ENCODE results near the gene IFNK. TPM values are rescaled to one million over a fixed set of nuclear protein-coding genes. Genes with fewer than 3 reads are reported as not detected.

The IFNK gene
- total RNA-seq, 1 donor from 2014 or later, result not detected

- no peak for FAIRE-seq
- no peak overlapping the region for H3K27ac Mint-ChIP-seq (ENCODE audit: unreplicated experiment)
Observed at GRCh38 chr9:27537027-27537435, 12.9 kb downstream of the IFNK start.

DNA sequence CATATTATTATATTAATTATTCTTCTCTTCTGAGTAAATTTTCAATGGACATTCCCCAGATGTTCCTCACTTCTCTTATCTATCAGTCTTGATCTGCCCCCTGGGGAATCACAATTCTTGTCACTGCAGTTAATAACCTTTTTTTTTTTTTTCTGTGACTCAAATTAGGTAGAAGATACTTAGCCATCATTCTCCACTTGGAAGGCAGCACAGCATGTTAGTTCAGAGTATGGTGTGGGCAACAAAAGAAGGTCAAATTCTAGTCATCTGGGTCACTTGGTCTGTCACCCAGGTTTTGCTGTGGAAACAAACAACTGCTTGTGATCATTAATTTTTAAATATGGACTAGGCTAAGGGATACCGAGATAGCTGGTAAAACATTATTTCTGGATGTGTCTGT lies 13.7 kb downstream of the IFNK start:
- Mint-ChIP-seq H3K9me3 (ENCODE audit: unreplicated experiment) (no peaks in the 10 kb centered on the region), H3K27me3 (ENCODE audit: low read depth, unreplicated experiment) (no peaks in the 10 kb centered on the region), H3K27ac (ENCODE audit: unreplicated experiment) (no peak overlapping the region), H3K4me3 (ENCODE audit: unreplicated experiment) (no peak overlapping the region), H3K4me1 (ENCODE audit: low read depth, unreplicated experiment) (peaks cover 10% of the 10 kb centered on the region), H3K36me3 (ENCODE audit: low read depth, unreplicated experiment) (peaks cover 2% of the 10 kb centered on the region)
- Histone ChIP-seq H2AFZ (ENCODE audit: low read depth, low read length) (no peak overlapping the region), H3K9me3 (ENCODE audit: insufficient read depth, low read depth, low read length) (no peaks in the 10 kb centered on the region), H3K4me3 (ENCODE audit: insufficient read depth, low read depth, low read length) (no peak overlapping the region), H3K4me1 (ENCODE audit: insufficient read depth, low read length) (no peaks in the 10 kb centered on the region), H3K27ac (ENCODE audit: low read depth, low read length) (no peak overlapping the region), H4K20me1 (ENCODE audit: insufficient read depth, low read length) (no peaks in the 10 kb centered on the region), H3K27me3 (ENCODE audit: insufficient read depth, low read length) (no peaks in the 10 kb centered on the region), H3K36me3 (ENCODE audit: insufficient read depth, low read length) (no peaks in the 10 kb centered on the region), H3K79me2 (ENCODE audit: insufficient read depth, low read length) (no peaks in the 10 kb centered on the region), H3K4me2 (ENCODE audit: low read length) (no peak overlapping the region), H3K9ac (ENCODE audit: low read length) (no peak overlapping the region)
- FAIRE-seq (no peak), DNase-seq (ENCODE audit: low read depth) (no peak)
- no peak for TF ChIP-seq EZH2 (IDR thresholded peaks at IDR 0.05; ENCODE audit: insufficient read depth, low read length)
- TF ChIP-seq, protein P1, sequence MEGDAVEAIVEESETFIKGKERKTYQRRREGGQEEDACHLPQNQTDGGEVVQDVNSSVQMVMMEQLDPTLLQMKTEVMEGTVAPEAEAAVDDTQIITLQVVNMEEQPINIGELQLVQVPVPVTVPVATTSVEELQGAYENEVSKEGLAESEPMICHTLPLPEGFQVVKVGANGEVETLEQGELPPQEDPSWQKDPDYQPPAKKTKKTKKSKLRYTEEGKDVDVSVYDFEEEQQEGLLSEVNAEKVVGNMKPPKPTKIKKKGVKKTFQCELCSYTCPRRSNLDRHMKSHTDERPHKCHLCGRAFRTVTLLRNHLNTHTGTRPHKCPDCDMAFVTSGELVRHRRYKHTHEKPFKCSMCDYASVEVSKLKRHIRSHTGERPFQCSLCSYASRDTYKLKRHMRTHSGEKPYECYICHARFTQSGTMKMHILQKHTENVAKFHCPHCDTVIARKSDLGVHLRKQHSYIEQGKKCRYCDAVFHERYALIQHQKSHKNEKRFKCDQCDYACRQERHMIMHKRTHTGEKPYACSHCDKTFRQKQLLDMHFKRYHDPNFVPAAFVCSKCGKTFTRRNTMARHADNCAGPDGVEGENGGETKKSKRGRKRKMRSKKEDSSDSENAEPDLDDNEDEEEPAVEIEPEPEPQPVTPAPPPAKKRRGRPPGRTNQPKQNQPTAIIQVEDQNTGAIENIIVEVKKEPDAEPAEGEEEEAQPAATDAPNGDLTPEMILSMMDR (IDR thresholded peaks at IDR 0.05; ENCODE audit: insufficient read depth, low read depth, low read length), result no peak

More at GRCh38 chr9:27537027-27537435, 12.9 kb downstream of the IFNK start:
- H4K20me1 ChIP-seq (ENCODE audit: insufficient read depth, low read length), result no peaks in the 10 kb centered on the region
- H3K4me3 Mint-ChIP-seq (ENCODE audit: unreplicated experiment), result no peak overlapping the region
- H3K79me2 ChIP-seq (ENCODE audit: insufficient read depth, low read length), result no peaks in the 10 kb centered on the region
- TF ChIP-seq EZH2 (IDR thresholded peaks at IDR 0.05; ENCODE audit: insufficient read depth, low read length), result no peak
- TF ChIP-seq, protein P1 (IDR thresholded peaks at IDR 0.05; ENCODE audit: insufficient read depth, low read depth, low read length), result no peak
- H3K4me3 ChIP-seq (ENCODE audit: insufficient read depth, low read depth, low read length), result no peak overlapping the region
- no peak overlapping the region for H2AFZ ChIP-seq (ENCODE audit: low read depth, low read length)
- H3K36me3 Mint-ChIP-seq (ENCODE audit: low read depth, unreplicated experiment), result peaks cover 2% of the 10 kb centered on the region
- no peaks in the 10 kb centered on the region for H3K27me3 ChIP-seq (ENCODE audit: insufficient read depth, low read length)
- no peak overlapping the region for H3K9ac ChIP-seq (ENCODE audit: low read length)
- H3K27ac ChIP-seq (ENCODE audit: low read depth, low read length), result no peak overlapping the region
- no peaks in the 10 kb centered on the region for H3K36me3 ChIP-seq (ENCODE audit: insufficient read depth, low read length)
- H3K9me3 ChIP-seq (ENCODE audit: insufficient read depth, low read depth, low read length), result no peaks in the 10 kb centered on the region
- no peak for DNase-seq (ENCODE audit: low read depth)
- H3K4me1 Mint-ChIP-seq (ENCODE audit: low read depth, unreplicated experiment), result peaks cover 8% of the 10 kb centered on the region
- no peak overlapping the region for H3K4me2 ChIP-seq (ENCODE audit: low read length)
- H3K27me3 Mint-ChIP-seq (ENCODE audit: low read depth, unreplicated experiment), result no peaks in the 10 kb centered on the region
- no peaks in the 10 kb centered on the region for H3K4me1 ChIP-seq (ENCODE audit: insufficient read depth, low read length)
- no peaks in the 10 kb centered on the region for H3K9me3 Mint-ChIP-seq (ENCODE audit: unreplicated experiment)

GRCh38 chr9:27538647-27539046 lies 14.6 kb downstream of the IFNK start:
- peaks cover 2% of the 10 kb centered on the region for H3K36me3 Mint-ChIP-seq (ENCODE audit: low read depth, unreplicated experiment)
- Histone ChIP-seq H3K4me2 (ENCODE audit: low read length) (no peak overlapping the region), H4K20me1 (ENCODE audit: insufficient read depth, low read length) (no peaks in the 10 kb centered on the region), H3K27me3 (ENCODE audit: insufficient read depth, low read length) (no peaks in the 10 kb centered on the region), H2AFZ (ENCODE audit: low read depth, low read length) (no peak overlapping the region), H3K36me3 (ENCODE audit: insufficient read depth, low read length) (no peaks in the 10 kb centered on the region), H3K4me1 (ENCODE audit: insufficient read depth, low read length) (no peaks in the 10 kb centered on the region), H3K4me3 (ENCODE audit: insufficient read depth, low read depth, low read length) (no peak overlapping the region), H3K9ac (ENCODE audit: low read length) (no peak overlapping the region), H3K79me2 (ENCODE audit: insufficient read depth, low read length) (no peaks in the 10 kb centered on the region), H3K9me3 (ENCODE audit: insufficient read depth, low read depth, low read length) (no peaks in the 10 kb centered on the region), H3K27ac (ENCODE audit: low read depth, low read length) (no peak overlapping the region)
- no peaks in the 10 kb centered on the region for H3K9me3 Mint-ChIP-seq (ENCODE audit: unreplicated experiment)
- no peak for DNase-seq (ENCODE audit: low read depth)
- TF ChIP-seq, protein P1 (IDR thresholded peaks at IDR 0.05; ENCODE audit: insufficient read depth, low read depth, low read length), result no peak
- no peak for TF ChIP-seq EZH2 (IDR thresholded peaks at IDR 0.05; ENCODE audit: insufficient read depth, low read length)
- H3K27ac Mint-ChIP-seq (ENCODE audit: unreplicated experiment), result no peak overlapping the region
- FAIRE-seq, result no peak
- no peak overlapping the region for H3K4me3 Mint-ChIP-seq (ENCODE audit: unreplicated experiment)
- H3K27me3 Mint-ChIP-seq (ENCODE audit: low read depth, unreplicated experiment), result no peaks in the 10 kb centered on the region
- peaks cover 5% of the 10 kb centered on the region for H3K4me1 Mint-ChIP-seq (ENCODE audit: low read depth, unreplicated experiment)

Measured in astrocyte (in vitro differentiated cells and primary cell).